SK-N-MC (cell line): ENCODE results near the gene SDK1.

ENCODE experiments used
- EZH2 ChIP-seq: fragments of 200-600 bp; sonication (generic); IDR thresholded peaks from one replicate; pipeline ENCODE4 v1.6.1; 2017; ENCODE audit warnings: antibody characterized with exemption
- FOXP2 ChIP-seq: optimal IDR thresholded peaks from 2 replicates; pipeline ENCODE3; 2011; ENCODE audit warnings: mild to moderate bottlenecking, moderate library complexity; ENCODE audit not compliant: insufficient read depth; ENCODE audit errors: extremely low read length, control extremely low read depth
- POLR2AphosphoS5 ChIP-seq: IDR thresholded peaks from 2 replicates; pipeline ENCODE4 v1.6.1; 2012; ENCODE audit warnings: mild to moderate bottlenecking, low read depth, low read length, borderline replicate concordance

- TF ChIP-seq POLR2AphosphoS5 (no peak), EZH2 (no peak), FOXP2 (no peak)
Measured at GRCh38 chr7:3265388-3265787, 35.7 kb upstream of the SDK1 start.
